Thoracic aorta (tissue), 2 donors: ENCODE data around the gene PGAP3. TPM values are rescaled to one million over a fixed set of nuclear protein-coding genes. Genes with fewer than 3 reads are reported as not detected.

Experiments used
- ATAC-seq: fragments of 150-250 bp; one replicate; pipeline ENCODE4 v1.8.0; 2017; ENCODE audit warnings: low read depth; ENCODE audit not compliant: insufficient number of reproducible peaks, low FRiP score
- DNase-seq: peaks from one replicate; pipeline ENCODE4 v3.0.0-alpha.2; 2020; ENCODE audit warnings: low spot score
- H3K27ac ChIP-seq, 2 donors: fragments of 200-600 bp; sonication (generic); 1 replicate in 1 of 2; 2 replicates in 1 of 2; pipeline ENCODE4 v1.5.1; 2016; ENCODE audit warnings: mild to moderate bottlenecking in 2 of 2, moderate library complexity in 2 of 2
- H3K27me3 ChIP-seq: fragments of 200-600 bp; sonication (generic); replicated peaks from 2 replicates; pipeline ENCODE4 v1.6.0; 2016; ENCODE audit warnings: mild to moderate bottlenecking; ENCODE audit not compliant: insufficient read depth
- H3K36me3 ChIP-seq: fragments of 200-600 bp; sonication (generic); one replicate; pipeline ENCODE4 v1.5.1; 2016
- H3K4me1 ChIP-seq, 2 donors: fragments of 200-600 bp; sonication (generic); 1 replicate in 1 of 2; 2 replicates in 1 of 2; pipeline versions ENCODE4 v1.5.1 to v1.6.0; 2016; ENCODE audit warnings: low read depth in 2 of 2, mild to moderate bottlenecking in 1 of 2; ENCODE audit not compliant: control insufficient read depth in 1 of 2
- H3K4me3 ChIP-seq: fragments of 200-600 bp; sonication (generic); 2 replicates; pipeline ENCODE4 v1.5.1; 2016; ENCODE audit warnings: mild to moderate bottlenecking
- H3K9me3 ChIP-seq: fragments of 200-600 bp; sonication (generic); 2 replicates; pipeline ENCODE4 v1.5.1; 2016
- CTCF ChIP-seq: fragments of 200-600 bp; sonication (generic); IDR thresholded peaks from one replicate; pipeline ENCODE4 v1.5.1; 2019; ENCODE audit warnings: antibody characterized with exemption
- total RNA-seq, 2 donors: library from RNA; depleted of rRNA; stranded (reverse); fragments of >200 nt; gene quantifications; one replicate each; pipeline versions ENCODE4 v1.1.0 to v1.2.3, GENCODE V29; 2016

The PGAP3 gene
- total RNA-seq, 2 donors from 2014 or later, result 19.9 to 27.2 TPM

DNA sequence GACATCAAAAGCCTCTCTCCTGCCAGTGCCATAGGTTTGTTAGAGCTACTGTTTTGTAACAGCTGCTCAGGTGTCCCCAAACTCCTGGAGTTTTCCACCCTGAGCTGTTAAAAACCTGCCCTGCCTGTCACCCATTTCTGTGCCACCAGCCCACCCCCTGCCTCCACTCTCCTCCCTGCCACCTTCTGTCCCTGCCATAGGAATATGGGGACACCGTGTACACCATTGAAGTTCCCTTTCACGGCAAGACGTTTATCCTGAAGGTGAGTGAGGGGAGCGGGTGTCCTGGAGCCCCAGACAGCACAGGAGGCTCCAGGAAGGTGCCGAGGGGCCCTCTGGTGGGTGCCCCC lies 27.9 kb downstream of the PGAP3 start:
- H3K4me1 ChIP-seq, result peaks cover 0 to 27% of the 10 kb centered on the region in 2 donors
- ATAC-seq, result no peak
- H3K36me3 ChIP-seq, result peaks cover 22% of the 10 kb centered on the region
- H3K4me3 ChIP-seq, result no peak overlapping the region
- H3K27me3 ChIP-seq, result no peaks in the 10 kb centered on the region
- DNase-seq, result no peak
- H3K27ac ChIP-seq, result no peak overlapping the region
- no peak for TF ChIP-seq CTCF
- H3K9me3 ChIP-seq, result no peaks in the 10 kb centered on the region

DNA sequence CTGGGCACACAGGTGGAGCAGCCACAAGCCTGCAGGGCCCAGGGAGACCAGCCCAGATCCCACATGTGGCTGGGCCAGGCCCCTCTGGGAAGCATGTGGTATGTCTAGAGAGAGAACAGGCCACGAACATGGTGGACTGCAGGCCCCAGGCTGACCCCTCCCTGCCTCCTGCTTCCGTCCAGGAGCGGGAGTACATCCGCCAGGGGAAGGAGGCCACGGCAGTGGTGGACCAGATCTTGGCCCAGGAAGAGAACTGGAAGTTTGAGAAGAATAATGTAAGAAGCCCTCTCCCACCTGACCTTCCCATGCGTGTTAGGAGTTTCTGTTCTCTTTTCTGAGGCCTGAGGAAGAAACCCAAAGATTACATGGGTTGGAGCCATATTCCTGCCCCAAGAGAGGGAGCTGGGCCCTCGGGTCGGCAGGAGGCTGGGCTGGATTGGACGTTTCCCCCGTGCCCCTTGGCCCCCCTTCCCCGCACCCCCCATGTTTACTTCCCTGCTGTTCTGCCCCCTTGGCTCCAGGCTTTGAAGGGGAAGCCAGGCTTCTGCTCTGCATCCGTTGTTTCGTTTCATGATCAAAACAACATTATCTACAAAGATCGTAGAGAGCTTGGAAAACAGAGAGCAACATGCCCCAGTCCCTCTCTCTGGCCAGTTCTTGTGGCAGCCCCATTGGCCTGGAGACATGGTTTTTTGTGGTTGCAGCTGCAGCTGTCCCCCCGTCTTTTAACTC lies 28.4 kb downstream of the PGAP3 start:
- no peak for ATAC-seq

GRCh38 chr17:39658760-39659159 lies 29.1 kb downstream of the PGAP3 start:
- Histone ChIP-seq H3K27ac (no peak overlapping the region), H3K9me3 (no peaks in the 10 kb centered on the region), H3K36me3 (peaks cover 22% of the 10 kb centered on the region), H3K27me3 (no peaks in the 10 kb centered on the region), H3K4me3 (no peak overlapping the region), H3K4me1 (peaks cover 0 to 14% of the 10 kb centered on the region in 2 donors)
- DNase-seq (no peak), ATAC-seq (no peak)
- no peak for TF ChIP-seq CTCF

More for the DNA sequence above, 28.4 kb downstream of the PGAP3 start:
- H3K27ac ChIP-seq, result no peak overlapping the region
- no peak overlapping the region for H3K4me3 ChIP-seq
- no peak for DNase-seq
- H3K9me3 ChIP-seq, result no peaks in the 10 kb centered on the region
- H3K27me3 ChIP-seq, result no peaks in the 10 kb centered on the region
- no peak for TF ChIP-seq CTCF
- H3K36me3 ChIP-seq, result peaks cover 22% of the 10 kb centered on the region
- peaks cover 0 to 21% of the 10 kb centered on the region in 2 donors for H3K4me1 ChIP-seq

- DNase-seq (no peak), ATAC-seq (no peak)
- Histone ChIP-seq H3K9me3 (no peaks in the 10 kb centered on the region), H3K4me3 (no peak overlapping the region), H3K27me3 (no peaks in the 10 kb centered on the region), H3K36me3 (peaks cover 22% of the 10 kb centered on the region), H3K27ac (no peak overlapping the region), H3K4me1 (peaks cover 0 to 11% of the 10 kb centered on the region in 2 donors)
- no peak for TF ChIP-seq CTCF
Measured at GRCh38 chr17:39658346-39658745, 29.5 kb downstream of the PGAP3 start.

DNA sequence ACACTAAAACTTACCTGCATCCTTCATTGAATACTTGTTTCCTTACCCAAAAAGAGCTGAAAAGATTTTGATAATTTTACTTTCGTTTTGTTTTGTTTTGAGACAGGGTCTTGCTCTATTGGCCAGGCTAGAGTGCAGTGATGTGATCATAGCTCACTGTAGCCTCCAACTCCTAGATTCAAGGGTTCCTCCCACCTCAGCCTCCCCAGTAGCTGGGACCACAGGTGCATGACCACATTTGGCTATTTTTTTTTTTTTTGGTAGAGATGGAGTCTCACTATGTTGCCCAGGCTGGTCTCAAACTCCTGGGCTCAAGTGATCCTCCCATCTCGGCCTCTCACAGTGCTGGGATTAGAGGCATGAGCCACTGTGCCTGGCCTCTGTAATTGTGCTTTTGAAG lies 32.8 kb downstream of the PGAP3 start:
- Histone ChIP-seq H3K9me3 (no peaks in the 10 kb centered on the region), H3K4me3 (no peak overlapping the region), H3K4me1 (no peaks in the 10 kb centered on the region), H3K27me3 (no peaks in the 10 kb centered on the region), H3K36me3 (peaks cover 14% of the 10 kb centered on the region), H3K27ac (no peak overlapping the region)
- no peak for TF ChIP-seq CTCF
- DNase-seq (no peak), ATAC-seq (no peak)
